NCI-H1048 (cell line): ENCODE data around the gene CNFN.

Experiments used
- DNase-seq: peaks from one replicate; lab custom pipeline; 2025; lab: John Stamatoyannopoulos, UW

The CNFN gene

DNA sequence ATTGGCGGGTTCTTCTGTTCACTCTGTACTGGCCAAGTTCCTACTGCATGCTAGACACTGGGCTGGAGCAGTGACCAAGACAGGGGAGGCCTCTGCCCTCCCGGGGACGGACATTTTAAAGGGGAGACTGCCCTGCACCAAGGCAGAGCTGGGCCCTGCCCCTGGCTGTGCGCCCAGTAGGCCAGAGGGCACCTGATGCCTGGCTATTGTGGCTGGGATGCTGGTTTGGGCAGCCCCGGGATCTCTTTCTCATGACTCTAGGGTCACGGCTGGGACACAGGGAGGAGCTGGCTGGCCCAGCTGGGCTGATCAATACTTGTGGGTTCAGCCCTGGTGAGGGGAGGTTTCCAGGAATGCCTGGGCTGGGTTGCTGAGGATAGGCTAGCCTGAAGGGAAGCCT lies 19.4 kb upstream of the CNFN start:
- DNase-seq = no peak

- DNase-seq = no peak
These were observed 17.7 kb upstream of the CNFN start for GRCh38 chr19:42407816-42408175.

DNA sequence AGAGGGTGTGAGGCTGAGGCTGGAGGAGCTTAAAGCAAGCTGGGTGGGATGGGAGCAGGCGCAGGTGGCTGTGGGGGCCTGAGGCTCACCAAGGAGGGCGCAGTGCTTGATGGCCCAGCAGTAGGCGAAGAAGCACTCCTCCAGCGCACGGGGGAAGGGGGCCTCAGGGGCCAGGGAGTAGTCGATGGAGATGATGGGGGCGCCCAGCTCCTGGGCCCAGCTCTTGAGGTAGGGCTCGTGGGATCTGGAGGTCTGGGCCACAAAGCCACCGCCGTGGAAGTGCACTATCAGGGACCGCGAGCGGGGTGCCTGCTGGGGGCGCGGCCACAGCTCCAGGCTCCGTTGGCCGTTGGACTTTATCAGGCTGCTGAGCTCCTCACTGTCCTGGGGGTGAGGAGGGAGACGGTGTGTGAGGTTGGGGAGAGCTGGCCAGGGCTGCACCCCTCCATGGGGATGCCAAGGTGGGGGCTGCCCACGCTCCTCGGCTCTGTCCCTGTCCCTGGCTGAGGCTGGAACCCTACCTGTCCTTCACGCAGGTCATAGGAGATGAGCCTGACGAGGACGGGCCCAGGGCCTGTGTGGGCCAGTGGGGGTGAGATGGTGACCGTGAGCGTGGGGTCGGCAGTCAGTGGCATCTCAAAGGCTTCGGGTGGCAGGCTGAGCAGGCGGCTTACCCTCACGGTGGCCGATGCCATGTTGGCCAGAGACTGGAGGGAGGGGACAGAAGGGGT lies 17.2 kb upstream of the CNFN start:
- no peak for DNase-seq

GRCh38 chr19:42406111-42406510 lies 16.0 kb upstream of the CNFN start:
- DNase-seq = no peak

DNA sequence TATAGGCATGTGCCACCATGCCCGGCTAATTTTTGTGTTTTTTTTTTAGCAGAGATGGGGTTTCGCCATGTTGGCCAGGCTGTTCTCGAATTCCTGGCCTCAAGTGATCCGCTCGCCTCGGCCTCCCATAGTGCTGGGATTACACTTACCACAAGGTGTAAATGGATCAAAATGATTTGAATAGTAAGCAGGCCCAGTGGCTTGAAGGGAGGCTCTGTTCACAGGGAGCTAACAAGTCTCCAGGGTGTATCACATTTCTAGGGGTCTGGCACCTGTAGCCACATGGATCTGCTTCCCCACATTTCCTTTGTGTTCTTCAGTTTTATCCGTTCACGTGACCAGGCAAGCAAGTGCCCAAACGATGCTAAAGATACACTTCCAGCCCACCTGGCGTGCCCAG lies 13.5 kb upstream of the CNFN start:
- DNase-seq = no peak

- no peak for DNase-seq
These were observed 12.4 kb upstream of the CNFN start for GRCh38 chr19:42402376-42403116.

- DNase-seq = no peak
These were observed 11.5 kb upstream of the CNFN start for GRCh38 chr19:42401365-42402303.

GRCh38 chr19:42400404-42400803 lies 10.3 kb upstream of the CNFN start:
- no peak for DNase-seq

- no peak for DNase-seq
These were observed 7.4 kb upstream of the CNFN start for GRCh38 chr19:42397263-42398166.

DNA sequence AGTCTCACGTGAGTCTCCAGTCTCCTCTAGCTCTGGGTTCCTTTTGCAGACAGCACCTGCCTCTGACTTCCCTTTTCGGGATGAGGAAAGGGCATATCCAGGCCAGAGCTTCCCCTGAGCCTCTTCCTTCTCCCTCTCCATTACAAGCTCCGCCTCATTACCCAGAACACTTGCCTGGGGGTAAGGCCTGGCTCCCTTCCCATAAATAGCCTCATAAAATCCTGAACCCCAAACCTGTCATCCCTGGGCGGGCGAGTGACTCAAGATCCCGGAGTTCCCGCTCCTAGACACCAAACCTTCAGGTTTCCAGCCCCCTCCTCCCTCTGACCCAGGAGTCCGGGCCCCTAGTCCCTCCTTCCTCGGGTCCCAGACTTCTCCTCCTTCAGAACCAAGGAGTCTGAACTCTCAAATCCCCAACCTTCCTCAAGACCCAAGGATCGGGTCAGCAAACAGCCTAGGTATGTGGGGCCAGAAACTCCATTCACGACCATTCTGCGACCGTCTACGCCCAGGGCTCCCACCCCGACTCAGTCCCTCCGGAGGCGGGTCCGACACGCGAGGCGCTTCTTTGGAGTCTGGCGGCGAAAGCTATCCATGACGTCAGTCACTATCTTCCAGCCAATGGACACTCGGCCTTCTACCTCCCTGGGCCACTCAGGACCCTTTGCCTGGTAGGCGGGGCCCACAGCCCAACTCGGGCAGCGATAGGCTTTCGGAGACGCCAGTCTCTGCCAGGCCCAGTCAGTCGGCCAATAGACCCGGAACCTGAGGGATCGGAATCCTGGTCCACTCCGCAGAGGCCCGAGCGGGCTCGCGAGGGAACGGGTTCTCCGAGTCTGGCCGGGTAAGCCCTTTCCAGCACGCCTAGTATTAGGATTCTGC lies 6.5 kb upstream of the CNFN start:
- peak; percentile 93 for DNase-seq

DNA sequence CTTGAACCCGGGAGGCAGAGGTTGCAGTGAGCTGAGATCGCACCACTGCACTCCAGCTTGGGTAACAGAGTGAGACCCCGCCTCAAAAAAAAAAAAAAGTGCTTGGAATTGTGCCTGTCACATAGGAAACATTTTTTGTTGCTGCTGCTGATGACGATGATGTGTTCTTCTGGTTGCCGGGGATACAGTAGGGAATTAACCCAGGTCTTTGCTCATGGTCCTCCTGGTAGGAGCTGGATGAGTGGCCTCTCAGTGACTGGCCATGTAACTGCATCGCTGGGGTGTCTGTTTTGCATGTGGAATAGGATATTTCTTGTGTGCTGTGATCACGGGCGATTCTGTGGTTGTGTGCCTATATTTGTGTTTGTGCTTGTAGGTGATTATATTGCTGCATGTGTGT lies 4.7 kb upstream of the CNFN start:
- DNase-seq = no peak

GRCh38 chr19:42392165-42392564 lies 2.1 kb upstream of the CNFN start:
- DNase-seq = no peak

DNA sequence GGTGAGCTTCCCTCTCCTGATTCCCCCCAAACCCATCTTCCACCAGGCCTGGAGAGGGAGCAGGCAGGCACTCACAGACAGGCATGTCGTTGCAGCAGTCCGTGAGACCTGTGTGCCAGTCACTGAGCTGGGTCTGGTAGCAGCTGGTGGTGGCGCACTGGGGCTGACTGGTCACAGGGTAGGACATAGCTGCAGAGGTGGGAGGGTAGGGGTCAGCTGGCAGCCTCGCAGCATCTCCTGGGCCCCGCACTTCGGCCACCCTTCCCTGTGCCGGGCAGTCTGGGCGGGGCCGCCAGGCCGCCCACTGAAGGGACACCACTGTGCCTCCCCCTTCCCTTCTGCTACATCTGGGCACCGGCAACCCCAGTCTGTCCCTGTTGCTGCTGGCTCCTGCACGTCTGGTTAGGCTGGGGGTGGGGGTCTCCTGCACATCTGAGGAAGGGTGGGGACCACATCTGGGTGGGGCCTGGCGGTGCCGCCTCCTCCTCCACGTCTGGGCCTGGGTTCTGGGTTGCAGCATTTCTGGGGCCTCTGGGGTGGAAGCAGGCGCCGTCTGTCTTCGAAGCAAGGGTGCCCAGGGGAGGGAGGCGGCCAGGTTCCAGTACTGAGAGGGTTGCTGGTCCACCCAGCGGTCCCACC lies 1.1 kb downstream of the CNFN start:
- no peak for DNase-seq

- DNase-seq = no peak
These were observed 3.0 kb downstream of the CNFN start for GRCh38 chr19:42386974-42387707.

DNA sequence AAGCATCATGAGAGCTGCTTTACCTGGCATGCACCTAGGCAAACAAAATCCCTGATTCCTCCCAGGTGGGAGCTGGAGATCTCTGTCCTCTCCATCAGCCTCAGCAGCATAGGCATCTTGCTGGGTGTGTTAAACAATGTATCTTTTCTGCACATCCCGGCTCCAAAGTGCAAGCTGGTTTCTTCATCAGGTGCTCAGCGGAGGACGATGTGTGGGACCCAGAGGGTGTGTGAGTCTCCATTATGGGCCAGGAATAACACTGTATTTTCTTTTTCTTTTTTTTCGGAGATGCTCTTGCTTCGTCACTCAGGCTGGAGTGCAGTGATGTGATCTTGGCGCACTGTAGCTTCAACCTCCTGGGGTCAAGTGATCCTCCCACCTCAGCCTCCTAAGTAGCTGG lies 9.9 kb downstream of the CNFN start:
- no peak for DNase-seq

DNA sequence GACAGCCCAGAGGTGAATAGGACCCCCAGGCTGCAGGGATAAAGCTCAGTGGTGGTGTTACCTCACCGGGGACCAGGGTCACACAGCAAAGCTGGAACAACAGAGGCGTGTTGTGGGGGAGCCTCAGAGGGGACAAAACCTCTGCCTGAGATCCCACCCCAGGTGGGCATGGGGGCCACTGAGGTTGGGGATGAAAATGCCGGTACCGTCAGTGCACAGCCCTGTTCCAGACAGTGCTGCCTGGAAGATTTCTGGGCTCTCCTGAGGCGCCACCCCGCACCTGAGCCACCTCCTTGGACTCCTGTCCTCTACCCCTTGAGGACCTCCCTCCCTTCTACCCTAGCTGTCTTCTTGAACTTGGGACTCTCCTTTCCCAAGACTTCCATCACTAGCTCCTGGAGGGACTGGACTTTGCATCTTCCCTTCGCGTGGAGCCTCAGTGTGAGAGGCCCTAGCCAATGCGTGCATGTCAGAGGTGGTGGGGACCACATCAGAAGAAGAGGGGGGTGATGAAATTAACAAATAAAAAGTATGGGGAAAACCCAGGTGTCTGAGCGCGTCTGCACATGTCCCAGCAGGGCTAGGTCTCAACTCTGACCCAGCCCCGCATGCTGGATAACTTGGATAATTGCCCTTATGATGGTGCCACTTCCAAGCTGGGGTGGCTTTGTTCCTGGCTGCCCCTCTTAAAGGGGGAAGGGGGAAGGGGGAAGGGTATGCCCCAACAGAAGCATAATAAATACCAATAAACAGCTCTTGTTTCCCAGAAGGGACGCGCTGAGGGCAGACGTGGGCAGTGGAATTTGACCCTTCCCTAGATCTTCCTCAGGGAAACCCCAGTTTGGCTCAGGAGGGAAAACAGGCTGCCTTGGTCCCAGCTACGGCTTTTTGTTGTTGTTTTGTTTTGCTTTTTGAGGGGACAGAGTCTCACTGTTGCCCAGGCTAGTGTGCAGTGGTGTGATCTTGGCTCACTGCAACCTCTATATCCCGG lies 11.6 kb downstream of the CNFN start:
- DNase-seq = no peak

GRCh38 chr19:42376177-42376555 lies 13.9 kb downstream of the CNFN start:
- no peak for DNase-seq
